GM12892 (cell line): Measurements from ENCODE around the gene DRG1.
"Not testable (repeated sequence)": the region's sequence is repeated elsewhere in the genome, so short reads cannot be mapped to it uniquely, and the experiment has no call there.

Experiments used
- DNase-seq: peaks from one replicate; pipeline ENCODE4 v3.0.0; 2011; ENCODE audit not compliant: insufficient read length
- FAIRE-seq: peaks from 2 replicates; lab custom pipeline; 2011; peaks lifted over from hg19 to GRCh38; lab: Jason Lieb, UNC
- POLR2A ChIP-seq: IDR thresholded peaks from 2 replicates; pipeline ENCODE4 v1.6.1; 2011; ENCODE audit warnings: low read depth, low read length, control low read depth
- POLR2AphosphoS5 ChIP-seq: IDR thresholded peaks from 2 replicates; pipeline ENCODE4 v1.6.1; 2011; ENCODE audit warnings: low read depth, low read length, control low read depth
- TAF1 ChIP-seq: IDR thresholded peaks from 2 replicates; pipeline ENCODE4 v1.6.1; 2011; ENCODE audit warnings: low read depth, mild to moderate bottlenecking, control low read depth, low read length, borderline replicate concordance

The DRG1 gene

GRCh38 chr22:31445642-31446041, 46.2 kb downstream of the DRG1 start:
- no peak for FAIRE-seq
- DNase-seq = no peak
- TF ChIP-seq POLR2AphosphoS5 (no peak), TAF1 (no peak), POLR2A (no peak)

GRCh38 chr22:31446208-31446607, 46.8 kb downstream of the DRG1 start:
- FAIRE-seq (no peak), DNase-seq (no peak)

DNA sequence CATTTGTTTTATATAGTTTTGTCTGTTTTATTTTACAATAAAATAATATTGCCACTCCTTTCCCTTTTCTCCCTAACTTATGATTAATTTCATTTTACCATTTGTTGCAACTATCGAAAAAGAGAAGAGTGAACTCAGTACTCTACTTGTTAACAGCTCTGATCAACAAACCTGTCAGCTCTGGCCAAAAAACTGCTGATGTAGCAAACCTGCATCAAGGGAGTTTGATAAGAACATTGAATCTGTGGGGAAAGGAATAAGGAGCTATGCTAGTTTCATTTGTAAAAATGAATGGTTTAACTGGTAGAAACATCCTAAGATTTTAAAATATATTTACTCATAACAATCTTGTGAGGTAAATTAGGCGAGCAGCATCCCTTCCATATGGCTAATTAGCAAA, 47.4 kb downstream of the DRG1 start:
- DNase-seq (no peak), FAIRE-seq (no peak)
- TF ChIP-seq POLR2A (no peak), TAF1 (no peak), POLR2AphosphoS5 (no peak)

More at GRCh38 chr22:31446208-31446607, 46.8 kb downstream of the DRG1 start:
- no peak for TF ChIP-seq TAF1
- no peak for TF ChIP-seq POLR2A
- TF ChIP-seq POLR2AphosphoS5 = no peak

- FAIRE-seq (no peak), DNase-seq (no peak)
- TF ChIP-seq POLR2AphosphoS5 = no peak
- no peak for TF ChIP-seq POLR2A
- TF ChIP-seq TAF1 = no peak
Observed at GRCh38 chr22:31447337-31447736, 47.9 kb downstream of the DRG1 start.

DNA sequence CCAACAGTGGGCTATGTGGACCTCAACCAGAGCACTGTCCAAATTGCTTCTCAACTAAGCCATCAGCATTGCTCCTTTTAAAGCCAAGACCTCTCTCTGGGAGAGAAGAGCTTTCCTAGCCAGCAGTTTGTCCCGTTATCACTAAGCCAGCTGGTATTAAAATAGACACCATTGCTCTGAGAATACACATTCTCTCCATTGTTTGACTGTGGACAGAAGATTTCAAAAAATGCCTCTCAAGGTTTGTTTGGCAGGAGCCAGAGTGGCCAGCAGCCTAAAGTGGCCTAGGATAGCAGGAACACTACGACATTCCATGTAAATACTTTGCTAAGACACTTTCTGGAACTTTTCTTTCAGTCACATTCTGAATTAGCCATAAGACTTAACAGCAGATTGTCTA, 49.0 kb downstream of the DRG1 start:
- DNase-seq (no peak), FAIRE-seq (no peak)
- TF ChIP-seq TAF1 = no peak
- no peak for TF ChIP-seq POLR2AphosphoS5
- no peak for TF ChIP-seq POLR2A

DNA sequence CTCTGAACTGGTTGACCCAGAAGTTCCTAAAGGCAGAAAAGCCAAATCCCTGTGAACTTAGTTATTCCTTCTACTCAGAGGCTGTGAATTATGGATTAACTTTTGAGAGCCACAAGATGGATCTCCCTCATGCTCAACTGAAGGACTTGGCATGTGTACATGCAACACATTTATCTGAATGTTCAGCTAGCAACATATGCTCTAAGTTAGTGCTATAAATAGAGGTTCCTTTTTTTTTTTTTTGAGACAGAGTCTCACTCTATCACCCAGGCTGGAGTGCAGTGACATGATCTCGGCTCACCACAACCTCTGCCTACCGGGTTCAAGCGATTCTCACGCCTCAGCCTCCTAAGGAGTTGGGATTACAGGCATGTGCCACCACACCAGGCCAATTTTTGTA, 50.1 kb downstream of the DRG1 start:
- FAIRE-seq (no peak), DNase-seq (no peak)
- TF ChIP-seq POLR2AphosphoS5 (no peak), TAF1 (no peak)

DNA sequence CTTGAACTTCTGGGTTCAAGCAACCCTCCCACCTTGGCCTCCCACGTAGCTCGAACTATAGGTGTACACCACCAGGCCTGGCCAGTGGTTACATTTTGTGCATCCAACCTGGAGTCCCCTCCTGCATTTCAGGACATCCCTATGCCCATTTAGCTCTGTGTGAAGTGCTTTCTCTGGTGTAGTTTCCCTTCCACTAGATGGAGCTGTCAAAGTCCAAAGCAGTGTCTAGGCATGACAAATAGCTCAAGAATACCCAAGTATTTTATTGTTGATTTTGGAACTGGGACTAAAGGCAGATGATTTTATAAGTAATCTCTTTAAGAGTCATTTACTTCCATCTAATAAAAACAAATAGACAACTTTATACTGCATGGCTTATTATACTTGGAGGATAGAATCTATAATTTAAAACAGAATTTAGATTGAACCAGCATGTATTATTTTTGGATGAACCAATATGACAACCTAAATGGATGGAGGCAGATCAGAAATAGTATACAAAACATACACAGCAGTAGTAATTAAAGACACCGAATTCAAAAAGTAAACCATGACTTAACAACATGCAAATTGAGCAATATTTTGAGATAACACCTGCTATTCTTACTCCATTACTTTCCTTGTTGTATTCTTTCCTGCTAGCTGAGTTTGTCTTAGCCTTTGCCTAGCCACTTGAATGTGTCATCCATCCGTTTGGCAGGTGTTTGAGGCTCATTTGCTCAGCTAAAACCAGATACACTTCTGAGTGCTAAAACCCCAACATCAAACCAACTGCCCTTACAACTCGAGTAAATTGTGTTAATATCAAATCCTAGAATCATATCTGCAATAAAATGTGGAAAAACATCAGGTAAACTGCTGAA, 52.5 kb downstream of the DRG1 start:
- no peak for TF ChIP-seq POLR2A
- TF ChIP-seq TAF1 = no peak
- TF ChIP-seq POLR2AphosphoS5 = no peak
- FAIRE-seq (peak; percentile 85), DNase-seq (no peak)

DNA sequence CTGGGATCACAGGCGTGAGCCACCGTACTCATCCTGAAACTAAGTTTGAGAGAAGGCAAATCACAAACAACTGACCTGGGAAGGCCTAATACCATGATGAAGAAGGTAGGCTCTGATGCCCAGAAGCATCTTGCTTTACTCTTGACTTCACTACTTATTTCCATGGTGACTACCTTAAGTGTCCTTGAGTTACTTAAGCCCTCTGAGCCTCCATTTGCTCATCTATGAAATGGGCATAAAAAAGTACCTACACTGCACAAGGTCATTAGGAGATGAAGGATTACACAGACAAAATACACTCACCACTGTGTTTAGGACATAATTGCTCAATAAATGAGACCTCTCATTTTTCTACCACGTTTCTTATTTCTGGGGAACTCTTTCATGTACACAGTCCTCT, 62.3 kb downstream of the DRG1 start:
- no peak for FAIRE-seq
- DNase-seq = no peak
- TF ChIP-seq TAF1 (no peak), POLR2AphosphoS5 (no peak), POLR2A (no peak)

DNA sequence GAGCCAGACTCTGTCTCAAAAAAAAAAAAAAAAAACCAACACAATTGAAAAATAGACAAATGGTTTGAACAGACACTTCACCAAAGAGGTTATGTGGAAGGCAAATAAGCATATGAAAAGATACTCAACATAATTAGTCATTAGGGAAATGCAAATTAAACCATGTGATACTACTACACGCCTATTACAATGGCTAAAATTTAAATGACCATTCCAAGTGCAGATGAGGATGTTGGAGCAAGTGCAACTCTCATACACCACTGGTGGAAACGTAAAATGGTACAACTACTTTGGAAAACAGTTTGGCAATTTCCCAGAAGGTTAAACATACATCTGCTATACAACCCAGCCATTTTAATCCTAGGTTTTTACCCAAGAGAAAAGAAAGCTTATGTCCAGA, 65.9 kb downstream of the DRG1 start:
- FAIRE-seq = no peak
- TF ChIP-seq TAF1 (no peak), POLR2AphosphoS5 (no peak), POLR2A (no peak)
- DNase-seq = no peak

DNA sequence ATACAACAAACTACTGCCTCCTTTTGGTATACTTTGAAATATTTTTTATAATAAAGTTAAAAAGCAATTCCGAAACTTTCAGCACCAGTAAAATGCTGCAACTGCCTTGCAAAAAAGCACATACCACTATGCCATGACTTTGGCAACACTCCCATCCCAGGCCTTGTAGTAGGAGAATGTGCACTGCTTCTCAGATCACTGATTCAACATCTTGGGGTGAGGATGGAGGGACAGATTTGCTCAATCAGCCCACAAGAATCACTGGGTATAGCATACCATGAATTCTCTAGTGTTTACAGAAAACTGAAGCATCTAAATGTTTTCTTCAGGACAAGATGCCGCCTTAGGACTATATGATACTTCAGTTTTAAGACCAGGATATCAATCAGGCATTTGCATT, 75.3 kb downstream of the DRG1 start:
- DNase-seq (no peak), FAIRE-seq (no peak)
- TF ChIP-seq TAF1 (no peak), POLR2AphosphoS5 (no peak), POLR2A (no peak)

DNA sequence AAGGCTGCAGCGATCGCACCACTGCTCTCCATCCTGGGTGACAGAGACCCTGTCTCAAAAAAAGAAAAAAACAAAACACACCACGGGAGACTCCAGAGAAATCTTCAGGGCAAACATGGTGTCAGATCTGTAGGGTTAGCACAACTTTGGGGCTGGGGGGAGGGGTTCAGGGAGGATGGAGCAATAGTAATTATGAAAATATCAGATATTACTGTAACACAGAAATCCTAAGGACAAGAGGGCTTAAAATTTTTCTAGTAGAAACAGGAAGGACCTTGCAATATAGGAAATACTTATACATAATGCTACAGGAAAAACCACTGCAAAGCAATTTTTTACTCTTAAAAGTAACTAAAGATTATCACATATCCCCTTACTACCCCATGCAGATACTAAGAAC, 76.4 kb downstream of the DRG1 start:
- FAIRE-seq = no peak
- DNase-seq = no peak
- TF ChIP-seq TAF1 (no peak), POLR2A (no peak), POLR2AphosphoS5 (no peak)

DNA sequence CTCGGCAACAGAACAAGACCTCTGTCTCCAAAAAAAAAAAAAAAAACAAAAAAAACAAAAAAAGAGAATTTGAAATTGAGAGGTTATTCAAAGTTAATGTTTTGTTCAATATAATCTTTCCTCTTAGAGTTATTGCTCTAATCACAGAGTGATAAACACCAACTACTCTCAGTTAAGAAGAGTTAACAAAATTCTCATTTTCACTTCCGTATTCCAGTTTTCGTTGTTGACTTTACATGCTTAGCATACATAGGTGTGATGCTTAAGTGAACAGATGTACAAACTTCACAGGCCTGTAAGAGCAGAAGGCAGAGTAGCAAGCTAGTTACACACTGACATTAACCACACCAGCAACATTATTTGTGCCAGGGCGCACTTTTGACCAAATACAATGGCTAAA, 77.9 kb downstream of the DRG1 start:
- FAIRE-seq = peak; percentile 61
- DNase-seq = no peak
- TF ChIP-seq TAF1 = no peak
- no peak for TF ChIP-seq POLR2A
- TF ChIP-seq POLR2AphosphoS5 = no peak

DNA sequence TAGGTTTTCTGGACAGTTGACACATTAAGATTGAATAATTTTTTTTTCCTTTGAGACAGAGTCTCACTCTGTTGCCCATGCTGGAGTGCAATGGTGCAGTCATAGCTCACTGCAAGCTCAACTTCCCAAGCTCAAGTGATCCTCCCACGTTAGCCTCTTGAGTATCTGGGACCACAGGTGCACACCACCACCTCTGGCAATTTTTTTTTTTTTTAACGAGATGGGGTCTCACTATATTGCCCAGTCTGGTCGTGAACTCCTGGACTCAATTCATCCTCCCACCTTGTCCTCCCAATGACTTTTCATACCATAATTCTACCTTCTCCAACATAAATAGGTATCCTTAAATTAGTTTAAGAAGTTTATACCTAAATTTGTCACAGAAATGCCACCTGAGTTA, 81.7 kb downstream of the DRG1 start:
- no peak for FAIRE-seq

DNA sequence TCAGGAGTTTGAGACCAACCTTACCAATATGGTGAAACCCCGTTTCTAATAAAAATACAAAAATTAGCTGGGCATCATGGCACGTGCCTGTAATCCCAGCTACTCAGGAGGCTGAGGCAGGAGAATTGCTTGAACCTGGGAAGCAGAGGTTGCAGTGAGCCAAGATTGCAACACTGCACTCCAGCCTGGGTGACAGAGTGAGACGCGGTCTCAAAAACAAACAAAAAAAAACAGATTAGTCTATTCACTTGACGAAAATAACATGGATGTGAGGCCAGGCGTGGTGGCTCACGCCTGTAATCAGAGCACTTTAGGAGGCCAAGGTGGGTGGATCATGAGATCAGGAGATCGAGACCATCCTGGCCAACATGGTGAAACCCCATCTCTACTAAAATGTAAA, 83.1 kb downstream of the DRG1 start:
- not testable (repeated sequence) for FAIRE-seq, DNase-seq

More for the DNA sequence above, 81.7 kb downstream of the DRG1 start:
- TF ChIP-seq TAF1 (no peak), POLR2AphosphoS5 (no peak), POLR2A (no peak)
- no peak for DNase-seq
